Measurements from ENCODE around the gene MUCL3.
"Not testable (repeated sequence)": the region's sequence is repeated elsewhere in the genome, so short reads cannot be mapped to it uniquely, and the experiment has no call there.

Gene MUCL3

GRCh38 chr6:30964075-30964474, 23.3 kb downstream of the MUCL3 start:
- no peak overlapping the region for H3K4me3 ChIP-seq (ENCODE audit: low read depth, low read length)
- no peak for TF ChIP-seq CTCF (IDR thresholded peaks at IDR 0.05; ENCODE audit: control insufficient read depth, extremely low read depth, insufficient read depth)
- DNase-seq (ENCODE audit: low read depth), result no peak

GRCh38 chr6:30965140-30965601, 24.4 kb downstream of the MUCL3 start:
- no peak for DNase-seq (ENCODE audit: low read depth)
- H3K4me3 ChIP-seq (ENCODE audit: low read depth, low read length), result no peak overlapping the region
- TF ChIP-seq CTCF (IDR thresholded peaks at IDR 0.05; ENCODE audit: control insufficient read depth, extremely low read depth, insufficient read depth), result no peak

- DNase-seq (ENCODE audit: low read depth), result no peak
- H3K4me3 ChIP-seq (ENCODE audit: low read depth, low read length), result no peak overlapping the region
- TF ChIP-seq CTCF (IDR thresholded peaks at IDR 0.05; ENCODE audit: control insufficient read depth, extremely low read depth, insufficient read depth), result no peak
Observed at GRCh38 chr6:30966154-30966553, 25.4 kb downstream of the MUCL3 start.

GRCh38 chr6:30969171-30969570, 28.4 kb downstream of the MUCL3 start:
- not testable (repeated sequence) for DNase-seq (ENCODE audit: low read depth); H3K4me3 ChIP-seq (ENCODE audit: low read depth, low read length)

- no peak overlapping the region for H3K4me3 ChIP-seq (ENCODE audit: low read depth, low read length)
- no peak for TF ChIP-seq CTCF (IDR thresholded peaks at IDR 0.05; ENCODE audit: control insufficient read depth, extremely low read depth, insufficient read depth)
- DNase-seq (ENCODE audit: low read depth), result no peak
Observed at GRCh38 chr6:30970946-30971345, 30.2 kb downstream of the MUCL3 start.

- H3K4me3 ChIP-seq (ENCODE audit: low read depth, low read length), result no peak overlapping the region
- DNase-seq (ENCODE audit: low read depth), result no peak
- TF ChIP-seq CTCF (IDR thresholded peaks at IDR 0.05; ENCODE audit: control insufficient read depth, extremely low read depth, insufficient read depth), result no peak
Observed at GRCh38 chr6:30972816-30973215, 32.0 kb downstream of the MUCL3 start.

- TF ChIP-seq CTCF (IDR thresholded peaks at IDR 0.05; ENCODE audit: control insufficient read depth, extremely low read depth, insufficient read depth), result no peak
- H3K4me3 ChIP-seq (ENCODE audit: low read depth, low read length), result no peak overlapping the region
Observed at GRCh38 chr6:30974490-30975252, 33.9 kb downstream of the MUCL3 start.

More at GRCh38 chr6:30974490-30975252, 33.9 kb downstream of the MUCL3 start:
- DNase-seq (ENCODE audit: low read depth), result no peak

Measured in LNCaP clone FGC (cell line).